HL-60 (cell line): ENCODE data around the gene ACTN1.

Source experiments
- DNase-seq, 2 experiments: peaks; one replicate each; pipeline ENCODE4 v3.0.0-alpha.2; 2010 to 2020; ENCODE audit warnings: low read depth in 1 of 2, low spot score in 1 of 2
- H3K27ac ChIP-seq: fragments of 250-450 bp; sonication (Bioruptor Pico); replicated peaks from 2 replicates; pipeline ENCODE4 v1.5.1; 2020; ENCODE audit warnings: mild to moderate bottlenecking, moderate library complexity
- H3K27me3 ChIP-seq: fragments of 250-450 bp; sonication (Bioruptor Pico); 2 replicates; pipeline ENCODE4 v1.5.1; 2021; ENCODE audit warnings: mild to moderate bottlenecking, moderate library complexity; ENCODE audit not compliant: insufficient read depth, poor library complexity, severe bottlenecking
- H3K4me3 ChIP-seq: replicated peaks from 2 replicates; pipeline ENCODE4 v1.5.1; 2011; ENCODE audit warnings: mild to moderate bottlenecking, control low read depth, low read length; ENCODE audit not compliant: insufficient read depth
- CTCF ChIP-seq: IDR thresholded peaks from one replicate; pipeline ENCODE4 v1.5.1; 2011; ENCODE audit warnings: low read length, control low read depth, inconsistent platforms; ENCODE audit not compliant: insufficient read depth
- GABPA ChIP-seq: IDR thresholded peaks from 2 replicates; pipeline ENCODE4 v1.6.1; 2012; ENCODE audit warnings: low read depth
- POLR2AphosphoS5 ChIP-seq: IDR thresholded peaks from 2 replicates; pipeline ENCODE4 v1.6.1; 2012; ENCODE audit warnings: low read depth
- REST ChIP-seq: IDR thresholded peaks from 2 replicates; pipeline ENCODE4 v1.6.1; 2012; ENCODE audit warnings: low read depth; ENCODE audit not compliant: insufficient replicate concordance
- SPI1 ChIP-seq: IDR thresholded peaks from 2 replicates; pipeline ENCODE4 v1.6.1; 2012; ENCODE audit warnings: low read depth, mild to moderate bottlenecking, borderline replicate concordance

Gene ACTN1

GRCh38 chr14:68969278-68970033, 9.6 kb downstream of the ACTN1 start:
- DNase-seq, result no peak
- Histone ChIP-seq H3K4me3 (no peak overlapping the region), H3K27me3 (no peaks in the 10 kb centered on the region), H3K27ac (no peak overlapping the region)
- TF ChIP-seq REST (no peak), GABPA (no peak), CTCF (no peak)

- Histone ChIP-seq H3K4me3 (no peak overlapping the region), H3K27ac (no peak overlapping the region)
- TF ChIP-seq CTCF (no peak), POLR2AphosphoS5 (no peak), SPI1 (no peak), REST (no peak), GABPA (no peak)
Measured at GRCh38 chr14:68968721-68969120, 10.4 kb downstream of the ACTN1 start.

GRCh38 chr14:68968051-68968450, 11.1 kb downstream of the ACTN1 start:
- no peak overlapping the region for H3K4me3 ChIP-seq
- TF ChIP-seq CTCF (no peak), REST (no peak), POLR2AphosphoS5 (no peak), GABPA (no peak), SPI1 (no peak)
- H3K27me3 ChIP-seq, result no peaks in the 10 kb centered on the region
- H3K27ac ChIP-seq, result no peak overlapping the region
- DNase-seq, result no peak

More at GRCh38 chr14:68968721-68969120, 10.4 kb downstream of the ACTN1 start:
- H3K27me3 ChIP-seq, result no peaks in the 10 kb centered on the region
- no peak for DNase-seq
